HG03342 (cell line): ENCODE measurements around the gene RIMOC1.
A peak's percentile ranks its signal among the peaks of the same experiment; 100 is the strongest.

Experiments
- ATAC-seq: cut with Tn5 transposase; IDR thresholded peaks from one replicate; pipeline ENCODE4 v1.9.1; 2021; ENCODE audit warnings: mild to moderate bottlenecking, moderate library complexity; ENCODE audit not compliant: unreplicated experiment

Gene RIMOC1, protein sequence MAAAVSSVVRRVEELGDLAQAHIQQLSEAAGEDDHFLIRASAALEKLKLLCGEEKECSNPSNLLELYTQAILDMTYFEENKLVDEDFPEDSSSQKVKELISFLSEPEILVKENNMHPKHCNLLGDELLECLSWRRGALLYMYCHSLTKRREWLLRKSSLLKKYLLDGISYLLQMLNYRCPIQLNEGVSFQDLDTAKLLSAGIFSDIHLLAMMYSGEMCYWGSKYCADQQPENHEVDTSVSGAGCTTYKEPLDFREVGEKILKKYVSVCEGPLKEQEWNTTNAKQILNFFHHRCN

DNA sequence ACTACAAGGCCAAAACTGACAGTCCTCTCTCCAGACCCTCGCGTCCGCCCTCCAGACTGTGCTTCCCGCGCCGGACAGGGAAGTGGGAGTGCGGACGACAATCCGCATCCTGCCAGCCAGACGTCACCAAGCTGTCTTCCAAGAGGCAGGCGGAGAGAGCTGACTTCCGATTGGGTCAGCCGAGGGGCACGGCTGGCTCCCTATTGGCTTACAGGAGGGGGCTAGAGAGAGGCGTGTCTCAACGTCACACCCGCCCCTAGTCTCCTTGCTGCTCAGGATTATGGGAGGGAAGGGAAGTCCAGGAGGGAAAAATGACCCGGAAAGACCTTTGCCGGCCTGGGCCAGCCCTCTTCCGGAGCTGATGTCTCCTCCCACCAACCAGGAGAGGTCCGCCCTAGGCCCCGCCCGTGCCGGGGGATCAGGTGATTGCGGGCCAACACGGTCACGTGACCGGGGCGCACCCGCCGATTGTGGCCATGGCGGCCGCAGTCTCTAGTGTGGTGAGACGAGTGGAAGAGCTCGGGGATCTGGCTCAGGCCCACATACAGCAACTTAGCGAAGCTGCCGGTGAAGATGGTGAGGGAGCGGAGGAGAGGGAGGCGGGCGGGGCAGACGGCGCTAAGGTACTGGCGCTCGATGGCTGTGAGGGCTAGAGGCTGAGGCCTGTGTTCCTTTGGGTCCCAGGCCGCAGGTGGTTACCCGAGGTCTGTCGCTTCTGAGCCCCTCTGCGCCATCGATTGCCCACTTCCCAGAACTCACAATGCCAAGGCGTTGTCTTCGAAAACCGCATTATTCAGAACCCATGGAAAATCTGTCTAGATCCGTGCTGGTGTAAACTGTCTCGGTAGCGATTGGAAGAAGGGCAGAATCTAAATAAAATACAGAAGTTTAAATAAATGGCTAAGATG, at the start of gene RIMOC1:
TSS of gene RIMOC1 (plus strand) at position 453 of the 908 bp plus-strand sequence. CDS start at position 477, 24 bp downstream.
- peak; percentile 98 for ATAC-seq

DNA sequence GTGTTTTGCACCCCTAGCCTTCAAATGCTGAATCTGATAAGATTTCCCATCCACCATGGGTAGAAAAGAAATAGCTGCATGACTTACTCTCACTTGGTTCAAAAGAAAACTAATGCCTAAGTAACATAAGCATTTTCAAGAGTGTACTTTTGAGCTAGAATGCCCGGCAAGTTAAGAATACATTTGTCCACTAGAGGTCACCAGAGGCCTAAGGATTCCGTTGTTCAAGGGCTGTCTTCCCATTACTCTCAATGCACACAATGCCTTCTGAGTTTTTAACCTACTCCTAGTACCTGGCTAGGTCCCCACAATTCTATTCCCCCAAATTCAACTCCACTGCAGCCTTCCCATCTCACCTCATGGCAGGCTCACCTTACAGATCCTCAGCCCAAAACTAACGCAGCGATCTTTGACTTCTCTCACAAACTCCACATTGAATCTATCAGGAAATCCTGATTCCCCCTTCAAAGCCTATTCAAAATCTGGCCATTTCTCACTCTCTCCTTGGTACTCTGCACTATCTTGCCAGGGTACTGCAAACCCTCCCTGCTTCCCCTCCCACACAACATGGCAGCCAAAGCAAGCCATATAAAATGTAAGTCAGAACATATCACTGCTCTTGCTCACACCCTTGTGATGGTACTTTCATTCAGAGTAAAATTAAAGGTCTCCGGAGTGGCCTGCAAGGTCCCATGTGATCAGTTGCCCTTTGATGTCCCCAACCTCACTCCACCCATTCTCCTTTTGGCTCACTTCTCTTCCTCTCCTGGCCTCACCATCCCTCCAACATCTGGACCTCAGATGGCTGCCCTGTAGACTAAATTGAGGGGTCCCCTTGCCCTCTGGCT, 47.3 kb upstream of the RIMOC1 start:
- peak; percentile 88 for ATAC-seq

DNA sequence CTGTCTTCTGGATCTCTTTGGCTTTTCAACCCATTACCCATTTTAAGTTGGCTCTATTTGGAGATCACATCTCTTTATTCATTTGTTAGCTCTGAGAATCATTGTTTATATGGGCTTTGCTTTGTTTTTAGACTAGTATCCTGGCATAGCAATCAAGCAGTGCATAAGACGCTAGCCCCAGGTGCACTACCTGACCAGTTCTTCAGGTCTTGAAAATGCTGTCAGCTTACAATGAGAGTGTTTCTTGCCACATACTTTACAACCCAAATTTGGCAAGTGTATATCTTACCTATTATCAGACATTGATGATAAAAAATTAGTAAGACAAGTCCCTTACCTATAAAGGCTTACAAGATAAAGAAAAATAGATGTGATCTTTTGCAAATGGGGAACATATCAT, 46.2 kb upstream of the RIMOC1 start:
- no peak for ATAC-seq

DNA sequence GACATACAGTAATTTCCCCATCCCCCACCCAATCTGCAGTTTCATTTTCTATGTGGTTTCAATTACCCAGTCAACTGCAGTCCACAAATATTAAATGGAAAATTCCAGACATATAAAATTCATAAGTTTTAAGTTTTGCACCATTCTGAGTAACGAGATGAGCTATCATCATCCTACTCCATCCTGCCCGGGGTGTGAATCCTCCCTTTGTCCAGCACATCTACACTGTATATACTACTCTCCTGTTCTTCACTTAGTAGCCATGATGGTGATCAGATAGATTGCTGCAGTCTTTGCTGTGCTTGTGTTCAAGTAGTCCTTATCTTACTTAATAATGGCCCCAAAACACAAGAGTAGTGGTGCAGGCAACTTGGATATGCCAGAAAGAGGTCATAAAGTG, 45.3 kb upstream of the RIMOC1 start:
- ATAC-seq = no peak

DNA sequence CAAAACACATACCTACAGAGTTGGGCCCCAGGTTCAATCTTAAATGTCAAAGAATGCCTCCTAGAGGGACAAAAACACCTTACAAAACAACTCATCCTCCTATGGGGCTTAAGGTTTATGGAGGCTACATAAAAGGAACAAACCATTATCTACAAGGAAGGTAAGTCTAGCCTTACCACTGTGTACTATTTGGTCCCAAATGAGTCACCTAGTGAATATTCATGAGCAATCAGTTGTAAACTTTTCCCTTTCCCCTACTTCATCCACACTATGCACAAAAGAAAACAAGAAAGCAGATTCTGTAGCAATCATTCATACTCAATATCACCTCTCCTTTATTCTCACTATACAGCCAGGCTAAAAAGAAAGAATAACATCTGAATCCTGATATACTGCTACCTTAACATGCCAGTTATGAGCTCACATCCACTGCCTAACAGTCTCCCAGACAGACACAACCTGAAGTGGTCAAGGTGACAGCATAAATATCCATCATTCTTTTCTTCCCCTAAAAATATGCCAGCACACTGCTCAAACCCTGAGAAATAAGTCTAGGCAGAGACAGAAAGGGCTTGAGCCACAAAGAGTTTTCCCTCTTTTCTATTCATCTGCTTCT, 40.2 kb upstream of the RIMOC1 start:
- ATAC-seq = peak; percentile 57

DNA sequence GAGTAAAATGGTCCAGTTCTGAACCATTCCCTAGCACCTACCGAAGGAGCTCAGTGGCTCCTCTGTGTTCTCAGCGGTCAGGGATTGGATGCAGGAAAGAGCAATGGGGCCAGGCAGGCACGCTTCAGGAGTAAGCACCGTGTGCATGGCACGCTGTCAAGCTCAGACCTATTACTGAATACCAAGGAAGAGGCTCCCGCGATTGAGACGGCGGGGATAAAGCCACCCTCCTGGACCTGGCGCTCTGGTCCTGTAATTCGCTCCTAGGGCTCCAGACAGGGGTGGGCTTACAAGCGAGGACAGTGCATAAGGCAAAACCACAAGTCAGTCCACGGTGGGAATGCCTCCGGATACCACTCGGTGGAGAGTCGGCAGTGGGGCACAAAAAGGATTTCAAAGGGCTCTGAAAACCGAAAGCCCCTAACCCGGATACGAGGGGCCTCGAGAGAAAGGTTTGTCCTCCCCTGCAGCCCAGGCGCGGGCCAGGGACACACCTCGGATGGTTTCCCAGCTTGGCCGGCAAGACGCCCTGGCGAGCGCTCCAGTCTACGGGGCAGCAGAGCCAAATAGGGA, 34.9 kb upstream of the RIMOC1 start:
- ATAC-seq = no peak

DNA sequence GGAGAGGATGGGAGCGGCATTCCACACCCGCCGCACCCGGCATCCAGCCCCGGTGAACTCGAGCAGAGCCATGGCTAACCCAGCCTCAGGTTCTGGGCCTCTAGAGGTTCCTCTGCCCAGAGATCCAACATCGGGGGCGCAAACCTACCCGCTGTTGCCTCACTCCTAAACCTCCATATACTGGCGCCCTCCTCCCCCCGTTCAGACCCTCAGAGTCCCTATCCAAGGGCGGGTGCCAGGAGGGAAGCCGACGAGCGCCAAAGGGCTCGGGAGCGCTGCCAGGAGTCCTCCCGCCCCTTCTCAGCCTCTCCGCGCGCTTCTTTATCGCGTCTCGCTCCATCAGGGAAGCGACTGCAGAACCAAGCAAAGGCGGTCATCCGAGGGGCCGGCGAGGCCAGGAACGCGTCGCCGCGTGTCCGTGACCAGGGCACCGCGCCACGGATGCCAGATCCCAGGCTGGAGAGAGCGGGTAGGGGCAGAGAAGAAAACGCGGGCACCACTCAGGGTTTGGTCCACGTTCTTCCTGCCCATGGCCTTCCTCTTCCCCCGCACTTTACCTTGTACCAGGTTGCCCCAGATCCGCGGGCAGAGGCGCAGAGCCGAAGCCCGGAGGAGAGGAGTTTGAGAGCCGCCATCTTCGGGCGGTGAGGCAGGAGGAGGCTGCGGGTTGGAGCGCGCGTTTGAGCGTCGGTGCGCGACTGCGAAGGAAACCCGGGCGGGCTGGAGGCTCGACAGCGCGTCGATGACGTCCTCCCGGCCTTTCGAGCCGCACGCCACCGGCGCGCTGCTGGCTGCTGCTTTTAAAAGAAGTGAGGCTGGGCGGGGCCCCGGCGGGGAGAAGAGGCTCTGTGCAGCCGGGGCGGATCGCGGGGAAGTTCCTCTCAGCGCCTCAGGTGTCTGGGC, 34.2 kb upstream of the RIMOC1 start, which contains the start of gene OXCT1:
TSS of gene OXCT1 (minus strand) at position 702 of the 903 bp plus-strand sequence. CDS start at position 635, 67 bp downstream.
- ATAC-seq = peak; percentile 95

DNA sequence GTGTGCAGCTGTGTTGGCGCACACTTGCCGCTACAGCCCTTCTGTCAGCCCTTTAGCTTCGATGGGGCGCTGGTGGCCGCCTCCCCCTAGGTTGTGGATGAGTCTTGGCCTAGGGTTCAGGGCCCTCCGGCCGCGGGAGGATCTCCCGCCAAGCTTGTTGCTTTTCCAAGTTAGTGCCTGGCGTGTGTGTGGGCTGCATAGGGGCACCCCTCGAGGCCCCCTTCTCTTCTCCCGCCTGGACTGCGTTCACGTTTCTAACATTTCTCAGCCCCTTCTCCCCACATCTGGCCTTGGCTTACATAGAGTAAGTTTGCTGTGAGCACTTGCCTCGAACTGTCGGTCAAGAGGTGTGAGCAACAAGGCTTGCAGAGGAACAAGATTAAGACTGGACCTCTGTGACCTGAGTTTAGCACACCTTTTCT, 33.5 kb upstream of the RIMOC1 start:
- ATAC-seq = no peak

DNA sequence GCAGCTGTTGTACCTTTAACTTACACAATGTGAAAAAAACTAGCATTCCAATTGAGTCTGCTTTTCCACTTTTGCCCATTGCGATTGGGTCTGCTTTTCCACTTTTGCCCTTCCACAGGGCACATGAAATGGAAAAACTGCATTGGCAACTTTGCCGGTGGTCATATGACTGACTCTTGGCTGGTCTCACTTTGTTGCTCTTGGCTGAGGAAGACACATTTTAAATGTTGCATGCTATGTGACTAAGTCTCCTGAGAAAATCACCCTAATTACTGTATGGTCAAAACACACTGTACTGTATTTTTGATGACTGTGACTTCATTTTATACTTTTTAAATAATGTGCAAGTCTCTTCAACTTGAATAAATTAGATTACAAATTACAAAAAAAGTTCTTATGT, 32.3 kb upstream of the RIMOC1 start:
- ATAC-seq = no peak

DNA sequence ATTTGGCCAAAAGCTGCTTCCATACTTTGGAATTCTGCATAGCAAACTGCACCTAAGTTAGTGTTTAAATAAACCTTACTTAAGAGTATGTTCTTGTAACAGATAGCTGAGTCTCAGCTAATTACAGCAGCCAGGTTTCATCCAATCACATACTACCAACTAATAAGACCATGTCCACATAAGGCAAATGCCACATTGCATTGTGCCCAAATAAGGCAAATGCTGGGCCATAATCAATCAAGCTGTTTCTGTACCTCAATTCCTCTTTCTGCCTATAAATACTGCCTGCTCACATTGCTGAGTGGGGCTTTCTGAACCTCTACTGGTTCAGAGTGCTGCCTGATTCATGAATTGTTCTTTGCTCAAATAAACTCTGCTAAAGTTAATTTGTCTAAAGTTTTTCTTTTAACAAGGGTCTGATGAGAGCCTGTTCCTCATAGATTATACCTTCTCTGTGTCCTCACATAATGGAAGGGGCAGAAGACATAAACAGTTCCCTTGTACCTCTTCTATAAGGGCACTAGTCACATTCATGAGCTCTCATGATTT, 29.6 kb upstream of the RIMOC1 start:
- no peak for ATAC-seq

DNA sequence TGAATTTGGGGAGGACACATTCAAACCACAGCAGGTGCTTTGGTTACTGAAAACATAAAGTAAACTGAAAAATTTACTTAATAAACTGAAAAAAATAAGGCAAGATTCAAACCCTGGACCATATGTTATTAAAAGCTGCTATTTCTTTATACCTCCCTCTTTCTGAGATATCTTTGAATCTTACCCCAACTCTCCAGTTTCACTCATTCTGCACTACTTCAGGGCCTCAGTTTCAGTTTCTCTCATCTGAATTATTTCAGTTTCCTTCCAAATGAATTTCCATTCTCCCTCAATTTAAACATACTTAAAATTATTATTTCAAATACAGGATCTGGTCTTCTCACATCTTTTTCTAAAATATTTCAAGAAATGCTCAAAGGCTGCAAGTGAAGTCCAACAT, 29.0 kb upstream of the RIMOC1 start:
- no peak for ATAC-seq

DNA sequence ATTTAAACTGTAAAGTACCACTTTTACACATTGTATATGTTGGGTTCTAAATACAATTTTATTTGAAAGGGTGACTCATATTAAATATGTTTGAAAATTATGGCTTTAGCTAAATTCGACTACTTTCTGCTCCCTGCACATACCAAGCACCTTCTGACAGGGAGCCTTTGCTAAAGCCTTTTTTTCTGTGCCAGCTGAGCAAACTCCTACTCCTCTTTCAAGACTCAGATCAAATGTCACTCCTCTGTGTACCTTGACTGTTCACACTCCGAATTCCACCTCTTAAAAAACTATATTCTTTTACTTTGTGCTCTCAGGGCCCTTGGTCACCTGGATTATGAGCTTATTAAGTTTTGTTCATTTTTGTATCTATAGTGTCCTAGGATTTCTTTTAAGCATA, 27.5 kb upstream of the RIMOC1 start:
- ATAC-seq = no peak

DNA sequence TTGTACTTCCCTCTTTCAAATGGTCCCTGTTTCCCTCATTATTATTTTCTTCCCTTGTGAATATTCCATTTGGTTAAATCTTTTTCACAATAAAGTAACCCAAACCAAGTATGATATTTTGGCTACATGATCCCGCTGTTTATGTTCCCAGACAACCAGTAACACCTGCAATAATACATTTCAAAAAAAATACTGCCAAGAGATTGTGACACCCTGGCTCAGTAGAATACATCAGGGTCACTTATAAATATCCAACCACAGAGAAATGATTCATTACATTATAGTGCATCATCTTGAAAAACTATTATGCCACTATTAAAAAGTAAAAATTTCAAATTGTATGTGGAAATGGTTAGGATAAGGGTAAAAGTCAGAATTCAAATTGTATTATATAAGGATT, 26.7 kb upstream of the RIMOC1 start:
- no peak for ATAC-seq

DNA sequence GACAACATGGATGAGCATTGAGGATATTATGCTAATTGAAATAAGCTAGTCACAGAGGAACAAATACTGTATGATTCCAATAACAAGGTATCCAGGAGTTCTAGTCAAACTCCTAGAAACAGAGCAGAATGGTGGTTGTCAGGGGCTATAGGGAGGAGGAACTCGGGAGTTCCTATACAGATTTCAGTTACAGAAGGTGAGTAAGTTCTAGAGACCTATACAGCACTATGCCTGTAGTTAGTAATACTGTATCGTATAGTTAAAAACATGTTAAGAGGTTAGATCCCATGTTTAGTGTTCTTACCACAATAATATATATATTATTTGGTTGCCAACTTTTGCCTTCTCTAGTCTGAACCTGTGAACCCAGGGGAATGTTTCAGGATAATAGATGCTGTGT, 26.0 kb upstream of the RIMOC1 start:
- ATAC-seq = no peak

DNA sequence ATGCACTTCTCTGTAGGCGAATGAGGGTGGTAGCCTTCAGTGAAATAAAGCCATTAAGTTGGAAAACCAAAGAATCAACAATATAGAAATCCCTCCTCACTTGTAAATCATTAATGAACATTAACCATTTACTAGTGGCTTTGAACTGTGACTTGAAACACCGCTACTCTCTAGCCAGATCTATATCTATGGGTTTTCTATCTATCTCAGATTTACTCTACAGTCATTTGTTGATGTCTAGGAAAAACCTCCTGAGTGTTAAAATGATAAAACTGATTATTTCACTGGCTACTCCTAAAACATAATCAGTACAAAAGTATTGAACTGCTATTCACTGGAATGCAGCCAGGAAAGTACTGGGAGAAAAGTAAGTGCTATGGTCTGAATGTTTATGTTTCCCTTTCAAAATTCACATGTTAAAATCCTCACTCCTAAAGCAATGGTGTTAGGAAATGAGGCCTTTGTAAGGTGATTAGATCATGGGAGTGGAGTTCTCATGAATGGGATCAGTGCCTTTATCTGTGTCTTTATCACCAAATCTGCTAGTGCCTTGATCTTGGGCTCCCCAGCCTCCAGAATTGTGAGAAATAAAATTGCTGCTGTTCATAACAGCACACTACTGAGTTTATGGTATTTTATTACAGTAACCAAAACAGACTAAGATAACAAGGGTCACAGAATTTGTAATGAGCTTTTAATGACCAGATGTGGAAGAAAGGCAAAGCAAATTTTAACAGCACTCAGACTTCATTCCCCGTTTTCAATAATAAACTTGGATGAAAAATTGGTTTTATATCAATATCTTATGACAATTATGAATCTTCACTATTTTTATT, 25.3 kb upstream of the RIMOC1 start:
- ATAC-seq = peak; percentile 70

DNA sequence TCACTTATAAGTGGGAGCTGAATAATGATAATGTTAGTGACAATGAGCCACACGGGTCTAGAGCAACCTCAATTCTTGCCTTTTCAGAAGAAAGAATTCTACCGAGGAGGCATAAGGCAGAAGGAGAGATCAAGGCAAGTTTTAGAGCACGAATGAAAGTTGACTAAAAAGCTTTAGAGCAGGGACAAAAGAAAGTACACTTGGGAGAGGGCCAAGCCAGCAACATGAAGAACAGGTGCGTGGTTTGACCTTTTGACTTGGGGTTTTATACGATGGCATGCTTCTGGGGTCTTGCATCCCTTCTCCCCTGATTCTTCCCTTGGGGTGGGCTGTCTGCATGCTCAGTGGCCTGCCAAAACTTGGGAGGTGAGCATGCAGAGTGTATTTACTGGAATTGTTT, 21.4 kb upstream of the RIMOC1 start:
- ATAC-seq = no peak

DNA sequence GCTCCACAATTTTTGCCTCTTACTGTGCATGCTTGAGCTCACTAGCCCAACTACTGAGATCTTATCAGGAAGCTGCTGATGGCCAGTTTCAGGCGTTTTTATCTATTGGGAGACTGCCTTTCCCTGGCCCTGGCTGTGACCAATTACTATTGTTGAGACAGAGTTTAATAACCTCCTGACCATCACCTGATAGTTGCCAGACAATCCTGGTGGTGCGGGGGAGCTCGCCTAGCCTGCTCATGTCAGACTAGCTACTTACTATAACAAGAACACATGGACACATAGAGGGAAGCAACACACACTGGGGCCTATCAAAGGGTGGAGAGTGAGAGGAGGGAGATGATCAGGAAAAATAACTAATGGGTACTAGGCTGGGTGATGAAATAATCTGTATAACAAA, 20.9 kb upstream of the RIMOC1 start:
- no peak for ATAC-seq

DNA sequence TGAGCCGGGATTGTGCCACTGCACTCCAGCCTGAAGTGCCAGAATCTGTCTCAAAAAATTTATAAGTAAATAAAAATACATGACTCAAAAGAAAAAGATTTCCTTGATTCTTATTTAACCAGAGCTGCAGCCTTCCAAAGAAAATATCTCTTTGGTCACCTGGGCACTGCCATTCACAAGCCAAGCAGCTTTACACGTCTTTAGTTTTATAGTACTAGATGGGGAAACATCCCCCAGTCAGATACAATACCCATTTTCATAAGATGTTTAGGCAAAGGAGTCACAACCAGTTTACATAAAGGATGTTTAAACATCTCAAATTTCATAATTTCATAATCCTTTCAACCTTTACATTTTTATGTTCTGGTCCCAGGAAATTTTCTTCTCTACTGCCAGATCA, 20.2 kb upstream of the RIMOC1 start:
- ATAC-seq = no peak
